Amniotic stem cell (primary cell): ENCODE data around the gene P2RX3.
"Not testable (repeated sequence)": the region's sequence is repeated elsewhere in the genome, so short reads cannot be mapped to it uniquely, and the experiment has no call there.

Source experiments
- DNase-seq: peaks from one replicate; lab custom pipeline; 2025; lab: John Stamatoyannopoulos, UW

Gene P2RX3

DNA sequence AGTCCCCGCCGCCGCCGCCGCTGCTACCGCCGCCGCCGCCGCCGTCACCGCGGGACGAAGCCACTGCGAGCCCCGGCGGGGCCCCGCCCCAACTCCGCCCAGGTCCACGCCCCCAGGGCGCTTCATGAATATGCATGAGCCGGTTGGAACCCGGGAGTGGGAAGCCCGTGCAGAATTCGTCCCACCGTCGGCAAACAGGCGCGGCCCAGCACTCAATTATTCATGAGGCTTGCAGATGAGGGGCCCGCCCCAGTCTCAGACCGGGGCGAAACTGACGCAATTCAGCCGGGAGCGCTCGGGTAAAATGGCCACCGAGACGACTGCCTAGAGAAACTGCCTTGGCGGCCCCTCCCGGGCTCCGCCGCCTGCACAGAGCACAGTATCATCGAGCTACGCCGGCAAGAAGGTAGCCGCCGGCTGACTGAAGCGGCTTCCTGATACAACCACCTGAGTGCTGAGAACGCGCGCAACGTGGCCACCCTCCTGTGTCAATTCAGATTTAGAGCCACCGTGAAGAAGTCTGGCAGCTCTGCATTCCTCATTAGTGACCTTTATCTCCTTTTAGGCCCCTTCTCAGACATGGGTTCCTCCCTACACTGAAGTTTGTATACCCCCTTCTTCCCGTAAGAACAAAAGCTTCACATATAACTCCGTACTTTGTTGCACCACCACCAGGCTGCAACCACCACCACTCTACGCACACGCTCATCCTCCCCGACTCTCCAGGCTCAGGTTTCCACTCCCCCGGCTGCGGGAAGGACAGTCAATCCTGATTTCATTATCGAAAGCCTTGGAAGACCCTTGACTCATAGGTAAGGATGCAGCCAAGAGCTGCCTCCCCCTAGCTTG lies 13.0 kb upstream of the P2RX3 start, which contains the start of gene TNKS1BP1:
Gene TNKS1BP1 (minus strand): TSS at position 67 of the 849 bp plus-strand sequence. CDS start 3,067 bp downstream, outside the sequence.
- peak; percentile 97 for DNase-seq

DNA sequence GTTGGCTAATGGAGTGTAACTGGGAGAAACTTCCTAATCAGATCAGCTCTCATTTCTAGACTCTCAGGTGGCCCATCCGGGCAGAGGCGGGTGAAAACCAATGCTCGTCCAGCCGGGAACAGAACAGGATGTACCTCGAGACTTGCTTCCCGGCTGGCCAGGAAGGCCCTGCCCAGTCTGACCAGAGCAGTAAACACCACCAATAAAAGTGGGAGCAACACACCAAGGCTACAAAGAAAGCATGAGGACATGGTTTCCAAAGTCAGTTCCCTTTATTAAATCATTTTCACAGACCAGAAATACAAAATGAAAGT lies 12.5 kb upstream of the P2RX3 start:
- no peak for DNase-seq

DNA sequence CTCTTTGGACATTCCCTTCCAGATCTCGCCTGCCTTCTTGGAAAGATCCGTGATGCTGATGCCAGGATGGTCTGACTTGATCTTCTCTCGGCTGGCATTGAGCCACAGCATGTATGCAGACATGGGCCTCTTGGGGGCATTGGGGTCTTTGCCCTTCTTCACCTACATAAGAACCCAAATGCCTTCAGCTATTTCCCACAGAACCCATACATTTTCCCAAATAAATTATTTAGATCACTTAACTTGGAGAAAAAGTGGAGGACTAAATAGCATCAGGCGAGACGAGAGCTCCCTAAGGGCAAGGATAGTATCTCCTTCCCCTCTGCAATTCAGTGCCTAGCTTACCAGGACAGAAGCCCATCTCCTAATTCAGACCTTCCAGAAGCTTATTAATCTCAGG lies 10.4 kb upstream of the P2RX3 start:
- DNase-seq: no peak

DNA sequence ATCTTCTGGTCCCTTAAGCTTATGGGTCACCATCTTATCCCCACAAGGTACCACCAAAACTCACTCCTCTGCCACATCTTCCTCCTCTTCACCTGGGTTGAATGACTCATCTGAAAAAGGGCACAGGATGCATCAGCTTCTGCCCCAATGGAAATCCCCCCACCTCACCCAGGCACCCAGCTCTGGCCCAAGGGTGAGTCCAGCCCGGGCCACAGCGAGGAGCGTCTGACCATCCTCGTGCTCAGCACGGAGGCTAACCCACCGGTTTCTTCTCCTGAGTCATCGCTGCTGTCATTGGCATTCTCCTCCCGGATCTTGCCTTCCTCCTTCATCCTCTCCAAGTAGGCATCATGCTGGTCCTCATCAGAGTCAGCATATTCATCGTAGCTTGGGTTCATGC lies 8.1 kb upstream of the P2RX3 start:
- no peak for DNase-seq

DNA sequence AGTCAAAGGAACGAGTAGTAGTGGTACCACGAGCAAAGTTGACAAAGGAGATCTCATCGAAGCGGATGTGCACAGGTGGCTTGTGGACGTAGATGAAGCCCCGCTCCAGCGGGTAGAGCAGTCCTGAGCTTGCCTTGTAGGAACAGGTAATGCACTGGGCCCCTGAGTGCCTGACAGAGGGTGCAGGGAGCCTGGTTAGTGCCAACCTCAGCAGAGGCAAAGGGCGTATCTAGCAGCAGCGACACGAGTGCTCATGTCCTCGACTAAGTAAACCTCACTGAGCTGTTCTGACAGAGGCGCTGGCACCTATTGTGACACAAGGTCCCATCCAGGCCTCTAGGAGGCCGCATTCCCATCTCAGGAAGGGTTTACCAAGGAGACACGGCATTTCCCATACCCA lies 6.4 kb upstream of the P2RX3 start:
- DNase-seq: no peak

DNA sequence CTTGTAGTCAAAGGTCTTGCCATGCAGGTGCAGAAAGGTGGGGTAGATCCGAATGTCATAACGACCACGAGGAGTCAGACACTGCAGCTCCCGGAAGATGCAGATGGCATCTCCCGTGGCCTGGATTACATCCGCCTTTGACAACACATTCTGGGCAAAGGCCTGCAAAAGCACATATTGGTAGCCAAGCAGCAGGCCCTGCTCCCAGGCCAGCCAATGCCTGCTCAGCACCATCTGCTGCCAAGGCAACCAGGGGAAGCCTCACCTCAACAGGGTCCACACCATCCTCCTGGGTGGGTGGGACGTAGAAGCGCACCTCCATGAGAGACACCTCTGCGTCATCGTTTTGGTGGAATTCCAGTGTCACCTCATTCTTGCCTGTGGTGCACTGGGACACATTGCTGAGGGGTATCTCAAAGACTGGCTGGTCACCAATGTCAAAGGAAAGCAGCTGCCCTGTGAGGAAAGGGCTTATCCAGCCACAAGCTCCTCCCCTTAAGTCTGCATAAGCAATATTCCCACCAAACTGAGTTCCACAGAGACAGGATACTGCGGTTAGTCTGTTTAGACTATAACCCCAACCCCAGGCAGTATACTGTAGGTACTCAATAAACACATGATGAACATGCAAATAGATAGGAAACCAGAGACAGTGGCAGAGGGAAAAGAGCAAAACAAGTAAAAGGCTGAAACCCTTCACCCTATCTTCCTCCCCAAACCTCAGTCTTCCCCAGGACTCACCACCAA lies 5.3 kb upstream of the P2RX3 start:
- no peak for DNase-seq

DNA sequence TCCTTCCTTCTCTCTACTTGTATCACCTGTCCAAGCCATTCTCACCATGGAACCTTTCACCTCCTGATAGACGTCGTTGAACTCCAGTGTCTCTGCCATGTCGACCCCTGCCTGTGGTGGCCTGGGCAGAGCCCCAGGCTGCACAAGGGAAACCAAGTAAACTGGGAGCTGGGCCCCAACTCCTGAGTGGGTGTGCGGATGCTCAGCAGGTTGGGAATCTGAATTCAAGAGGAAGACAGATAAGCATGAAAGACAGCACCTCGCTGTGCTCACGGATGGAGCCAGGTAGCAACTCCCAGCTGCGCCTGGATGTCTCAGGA lies 3.2 kb upstream of the P2RX3 start:
- no peak for DNase-seq

DNA sequence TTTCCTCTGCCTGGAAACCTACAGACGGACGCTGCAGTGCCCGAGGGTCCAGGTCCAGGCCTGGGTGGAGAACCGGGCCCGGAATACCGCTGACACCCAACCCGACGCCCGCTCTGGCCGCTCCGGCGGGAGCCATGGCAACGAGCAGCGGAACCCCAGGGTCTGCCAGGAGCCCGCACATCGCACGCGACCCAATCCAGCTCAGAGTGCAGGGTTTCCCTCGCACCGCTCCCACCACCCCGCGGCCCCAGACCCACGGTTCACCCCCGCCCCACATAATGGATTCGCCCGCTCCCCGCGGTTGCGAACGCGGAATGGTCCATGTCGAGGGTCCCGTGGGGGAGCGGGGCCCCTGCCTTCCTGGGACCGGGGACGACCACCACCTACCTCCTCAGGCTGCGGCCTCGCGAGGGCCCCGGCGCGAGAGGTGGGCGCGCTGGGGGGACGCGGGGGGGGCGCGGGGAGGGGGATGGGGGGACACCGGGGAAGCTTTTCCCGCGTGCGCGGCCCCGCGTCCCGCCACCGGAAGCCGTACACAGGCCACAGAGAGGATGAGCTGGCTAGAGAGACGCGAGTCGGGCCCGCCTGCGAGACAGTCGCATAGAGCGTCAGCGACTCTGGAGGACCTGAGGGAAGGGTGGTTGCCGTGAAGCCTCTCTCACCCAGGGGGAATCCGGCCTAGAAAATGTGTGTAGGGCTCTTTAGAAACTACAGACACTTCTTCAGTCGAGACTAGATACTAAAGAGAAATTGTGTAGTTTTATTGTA lies 2.6 kb upstream of the P2RX3 start, which contains the start of gene SSRP1:
Gene SSRP1 (minus strand): TSS at position 550 of the 768 bp plus-strand sequence. CDS start 771 bp downstream, outside the sequence.
- peak; percentile 77 for DNase-seq

DNA sequence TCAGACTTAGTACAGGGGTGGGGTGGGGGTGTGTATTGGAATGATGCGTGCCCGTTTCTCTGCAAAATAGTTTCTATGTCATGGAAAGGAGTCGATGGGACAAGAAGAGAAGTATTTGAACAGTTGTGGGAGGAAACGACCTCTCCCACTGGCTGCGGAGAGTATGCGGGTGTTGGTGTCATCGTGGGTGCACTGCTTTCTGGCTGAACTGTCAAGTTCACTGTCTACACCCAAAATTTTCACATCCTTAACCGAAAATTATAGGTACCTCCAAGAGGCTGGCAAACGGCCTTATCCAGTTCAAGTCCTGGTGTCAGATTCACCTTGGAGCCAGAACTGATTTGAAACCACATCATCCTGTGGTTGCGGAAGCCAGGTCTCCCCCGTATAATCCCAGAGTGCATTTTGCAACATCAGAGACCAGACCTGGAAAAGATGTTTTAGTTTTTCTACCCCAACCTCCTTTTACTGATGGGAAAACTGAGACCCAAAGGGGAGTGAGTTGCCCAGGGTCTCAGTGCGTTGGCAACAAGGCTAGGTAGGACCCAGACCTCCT lies 2.0 kb upstream of the P2RX3 start:
- no peak for DNase-seq

DNA sequence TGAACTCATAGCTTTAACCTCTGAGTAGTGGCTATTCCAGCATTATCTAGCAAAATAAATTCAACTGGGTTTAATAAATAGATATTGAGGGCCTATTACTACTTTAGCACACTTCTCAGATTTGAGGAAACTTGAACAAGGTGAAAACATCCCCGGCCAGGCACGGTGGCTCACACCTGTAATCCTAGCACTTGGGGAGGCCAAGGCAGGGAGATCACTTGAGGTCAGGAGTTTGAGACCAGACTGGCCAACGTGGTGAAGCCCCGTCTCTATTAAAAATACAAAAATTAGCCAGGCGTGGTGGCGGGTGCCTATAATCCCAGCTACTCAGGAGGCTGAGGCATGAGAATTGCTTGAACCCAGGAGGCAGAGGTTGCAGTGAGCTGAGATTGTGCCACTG lies 1.3 kb upstream of the P2RX3 start:
- not testable (repeated sequence) for DNase-seq

DNA sequence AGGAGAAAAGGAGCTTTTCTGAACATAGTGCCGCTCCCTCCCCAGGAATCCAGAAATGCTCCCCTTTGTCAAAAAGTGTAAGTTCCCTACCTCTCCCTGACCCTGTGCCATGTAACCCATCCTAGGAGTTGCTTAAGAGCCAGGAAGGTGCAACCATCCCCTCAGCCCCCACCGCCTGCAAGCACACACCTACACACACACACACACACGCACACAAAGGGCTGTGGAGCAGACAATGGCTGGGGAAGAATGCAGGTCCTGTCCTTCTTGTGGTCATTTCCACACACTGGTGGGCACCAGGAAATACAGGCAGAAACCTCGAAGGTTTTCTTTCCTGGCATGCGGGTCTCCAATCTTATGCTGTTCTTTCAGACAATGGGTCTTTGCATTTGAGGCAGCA lies 1.2 kb downstream of the P2RX3 start:
- no peak for DNase-seq

DNA sequence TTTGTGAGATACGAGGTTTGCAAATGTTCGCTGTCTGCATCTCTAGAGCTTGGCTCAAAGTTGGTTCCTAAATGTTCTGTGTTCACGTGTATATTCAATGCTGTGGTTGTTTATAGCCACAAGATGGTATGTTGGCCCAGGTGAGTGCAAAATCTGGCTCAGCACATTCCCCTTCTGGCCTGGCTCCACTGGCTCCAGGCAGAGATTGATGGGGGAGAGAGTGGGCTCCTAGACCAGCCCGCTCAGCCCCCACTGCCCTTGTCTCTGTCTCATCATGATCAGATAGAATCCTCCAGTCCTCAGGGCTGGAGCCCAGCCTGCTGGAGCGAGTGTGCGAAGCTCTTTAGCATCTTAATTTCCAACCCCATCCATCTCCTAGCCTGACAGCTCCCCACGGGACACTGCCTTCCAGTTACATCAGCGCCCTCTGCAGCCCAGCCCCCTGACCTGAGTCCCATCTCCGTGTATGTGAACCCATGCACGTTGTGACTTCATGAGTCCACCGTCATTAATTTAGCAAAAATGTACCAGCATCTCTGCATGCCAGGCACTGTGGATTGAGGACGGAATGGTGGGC lies 2.0 kb downstream of the P2RX3 start:
- DNase-seq: no peak

DNA sequence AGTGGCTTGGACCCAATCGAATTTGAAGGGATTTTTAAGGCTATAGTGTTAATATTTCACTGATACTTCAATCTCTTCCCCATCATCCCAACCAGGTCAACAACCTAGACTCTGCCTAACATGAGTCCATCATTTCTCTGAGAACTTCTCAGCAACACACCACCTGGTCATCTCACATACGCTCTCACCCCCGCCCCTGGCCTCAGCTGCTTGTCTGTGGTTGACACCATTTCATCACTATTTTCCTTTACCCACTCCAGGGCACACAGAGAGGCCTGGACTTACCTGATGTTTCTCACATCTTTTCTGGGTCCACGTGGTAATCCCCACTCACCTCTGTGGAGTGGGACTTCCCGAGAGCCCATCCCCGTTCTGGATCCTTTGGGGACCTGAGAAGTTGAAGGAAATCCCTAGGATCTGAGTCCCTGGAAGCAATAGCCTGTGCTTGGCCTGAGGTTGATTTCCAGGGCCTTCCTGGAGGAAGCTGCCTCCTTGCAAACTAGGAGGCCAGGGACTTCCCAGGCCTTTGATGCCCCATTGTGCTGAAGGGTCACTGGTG lies 3.2 kb downstream of the P2RX3 start:
- no peak for DNase-seq

DNA sequence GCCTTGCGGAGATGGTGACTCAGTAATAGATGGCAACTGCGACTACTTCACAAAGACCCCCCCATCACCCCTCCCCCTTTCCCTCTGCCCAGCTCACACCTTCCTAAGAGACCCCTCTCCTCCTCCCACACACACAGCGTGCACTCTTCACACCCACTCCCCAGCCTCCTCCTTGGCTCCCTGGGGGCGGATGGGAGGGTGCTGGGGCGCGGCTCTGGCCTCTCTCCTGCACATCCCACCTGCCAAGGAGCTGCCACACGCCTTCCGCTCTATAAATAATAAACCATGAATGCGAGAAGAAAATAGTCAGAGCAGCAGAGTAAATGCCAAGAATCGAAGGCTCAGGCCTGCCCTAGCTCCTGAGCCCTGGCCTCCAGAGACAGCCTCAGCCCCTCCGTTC lies 4.5 kb downstream of the P2RX3 start:
- DNase-seq: no peak

DNA sequence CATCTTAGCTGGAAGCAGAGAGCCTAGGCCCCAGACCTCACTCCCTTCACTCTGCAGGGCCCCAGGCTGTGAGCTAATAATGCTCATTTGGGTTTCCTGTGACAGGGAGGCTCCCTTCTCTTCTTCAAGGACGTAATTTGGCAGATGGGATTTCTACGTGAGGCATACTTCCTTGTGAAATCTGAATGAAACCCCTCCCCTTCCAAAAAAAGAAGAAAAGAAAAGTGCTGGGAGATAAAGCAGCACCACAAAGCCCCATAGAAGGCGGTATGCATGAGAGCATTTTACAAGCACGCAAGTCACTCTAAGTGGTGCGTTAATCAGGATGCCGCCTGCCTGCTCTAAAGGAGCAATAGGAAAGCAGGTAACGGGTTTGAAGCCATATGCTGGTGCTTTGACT lies 5.7 kb downstream of the P2RX3 start:
- no peak for DNase-seq

DNA sequence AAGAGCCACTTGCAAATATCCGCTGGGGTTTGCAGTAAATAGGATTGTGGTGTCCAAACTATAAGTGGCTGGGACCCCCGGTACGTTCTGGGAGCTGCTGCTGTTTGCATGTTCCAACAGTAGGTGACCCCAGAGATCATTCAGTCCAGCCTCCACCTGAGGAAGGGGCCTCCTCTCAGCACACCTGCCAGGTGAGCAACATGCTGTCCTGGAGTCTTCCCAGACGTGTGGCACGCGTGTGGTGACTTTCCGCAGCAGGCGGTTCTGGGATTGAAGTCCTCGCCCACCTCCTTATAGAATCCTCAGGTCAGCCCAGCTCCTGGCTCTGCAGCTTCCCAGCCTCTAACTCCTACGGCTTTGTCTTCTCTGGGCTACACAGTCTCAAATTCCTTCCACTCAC lies 6.7 kb downstream of the P2RX3 start:
- no peak for DNase-seq

DNA sequence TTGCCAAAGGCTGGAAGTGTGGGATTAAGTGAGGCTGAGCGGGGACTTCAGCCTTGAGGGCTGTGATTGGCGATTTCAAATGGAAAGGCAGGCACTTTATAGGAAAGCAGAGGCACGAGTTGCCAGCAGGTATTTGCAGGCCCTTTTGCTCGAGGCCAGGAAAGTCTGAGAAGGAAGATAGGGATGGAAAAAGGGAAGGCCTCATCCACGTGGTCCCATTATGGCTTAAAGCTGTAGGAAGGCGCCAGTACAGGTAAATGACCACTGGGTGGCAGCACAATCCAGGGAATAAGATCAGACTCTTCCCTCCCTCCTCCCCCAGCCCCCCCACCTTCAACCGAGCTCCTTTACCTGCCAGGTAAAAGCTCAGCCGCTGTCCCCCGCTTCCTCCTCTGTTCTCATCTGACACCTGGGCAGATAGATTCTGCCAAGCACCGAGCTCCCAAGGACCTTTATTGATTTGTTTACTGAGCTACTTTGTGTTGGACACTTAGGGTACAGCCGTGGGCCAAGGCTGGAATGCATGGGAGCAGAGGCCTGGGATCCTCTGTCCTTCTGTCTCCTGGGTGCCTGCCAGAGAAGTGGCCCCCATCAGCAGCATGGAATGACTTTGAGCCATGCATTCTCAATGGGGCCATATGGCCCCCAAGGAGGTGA lies 7.5 kb downstream of the P2RX3 start:
- no peak for DNase-seq

DNA sequence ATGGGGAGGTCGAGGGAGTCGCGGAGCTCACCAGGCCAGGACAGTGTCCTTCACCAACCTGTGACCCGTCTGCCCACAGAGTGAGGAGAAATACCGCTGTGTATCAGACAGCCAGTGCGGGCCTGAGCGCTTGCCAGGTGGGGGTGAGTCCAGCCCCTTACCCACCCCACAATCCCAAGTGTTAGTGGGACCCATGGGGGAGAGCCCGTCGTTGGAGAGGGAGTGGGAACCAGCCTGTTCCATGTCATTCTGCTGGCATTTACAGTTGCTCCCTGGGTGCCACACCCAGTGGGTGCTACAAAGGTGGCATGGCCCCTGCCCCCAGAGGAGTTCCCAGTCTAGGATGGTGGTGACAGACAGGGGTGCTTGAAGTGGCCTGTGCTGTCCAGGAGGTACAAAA lies 9.2 kb downstream of the P2RX3 start:
- DNase-seq: no peak

DNA sequence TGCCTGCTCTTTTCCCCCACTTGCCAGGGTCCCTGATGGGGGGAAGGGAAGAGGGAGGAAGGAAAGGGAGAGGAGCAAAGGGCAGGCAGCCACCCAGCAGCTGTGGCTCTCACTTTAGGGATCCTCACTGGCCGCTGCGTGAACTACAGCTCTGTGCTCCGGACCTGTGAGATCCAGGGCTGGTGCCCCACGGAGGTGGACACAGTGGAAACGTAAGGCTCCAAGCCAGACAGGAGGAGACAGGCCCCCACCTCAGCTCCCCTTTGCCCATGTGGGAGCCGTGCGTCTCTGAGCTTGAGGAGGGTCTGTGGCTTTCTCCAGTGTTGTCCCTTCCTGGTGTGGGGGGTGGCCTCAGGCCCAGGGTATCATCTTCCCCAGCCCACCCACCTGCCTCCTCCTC lies 9.9 kb downstream of the P2RX3 start:
- no peak for DNase-seq

DNA sequence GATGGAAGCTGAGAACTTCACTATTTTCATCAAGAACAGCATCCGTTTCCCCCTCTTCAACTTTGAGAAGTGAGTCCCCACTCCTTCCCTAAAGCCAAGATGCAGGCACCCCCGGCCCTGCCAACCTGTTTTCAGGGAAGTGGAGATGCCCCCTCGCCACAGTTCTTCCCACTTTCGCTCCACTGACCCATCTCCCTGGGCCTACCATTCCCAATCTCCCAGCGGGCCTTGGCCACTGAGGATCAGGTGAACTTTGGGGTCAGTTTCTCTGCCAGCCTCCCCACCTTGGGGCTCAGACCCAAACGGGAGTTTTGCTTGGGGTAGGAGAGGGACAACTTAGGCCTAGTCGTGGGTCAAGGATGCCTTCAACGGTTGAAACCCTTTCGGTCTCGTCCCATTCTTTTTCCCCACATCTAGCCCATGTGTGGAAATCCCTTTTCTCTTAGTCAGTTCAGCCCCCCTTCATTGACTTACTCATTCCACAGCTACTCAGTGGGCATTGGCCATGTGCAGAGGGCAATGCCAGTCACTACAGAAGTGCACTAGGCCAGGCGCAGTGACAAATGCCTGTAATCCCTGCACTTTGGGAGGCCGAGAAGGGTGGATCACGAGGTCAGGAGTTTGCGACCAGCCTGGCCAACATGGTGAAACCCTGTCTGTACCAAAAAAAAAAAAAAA lies 10.6 kb downstream of the P2RX3 start:
- DNase-seq: no peak
